VCaP (cell line): ENCODE results near the gene PERP.

Source experiments
- H3K27ac ChIP-seq: fragments of 450-650 bp; 2 replicates; pipeline ENCODE4 v1.5.1; 2017
- TF ChIP-seq, protein P1 (sequence below): fragments of 450-650 bp; conservative IDR thresholded peaks from 2 replicates; pipeline ENCODE4 v1.5.1; 2017; ENCODE audit warnings: mild to moderate bottlenecking, moderate library complexity

Gene PERP

DNA sequence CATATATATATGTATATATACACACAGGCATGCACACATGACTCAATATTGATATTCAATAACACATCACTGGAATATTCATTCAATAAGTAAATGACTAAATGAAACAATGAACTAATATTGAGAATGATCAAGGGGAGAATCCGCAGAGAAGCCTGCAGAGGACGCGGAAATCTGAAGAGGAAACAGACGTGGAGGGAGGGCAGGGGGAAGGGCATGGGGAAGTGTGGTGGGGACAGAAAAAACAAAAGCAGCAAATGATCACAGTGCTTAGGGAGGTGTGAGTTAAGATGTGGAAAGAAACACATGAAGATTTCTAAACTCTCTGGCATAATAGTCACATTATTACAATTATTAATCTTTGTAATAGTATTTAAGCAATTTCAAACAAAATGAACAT is 14.5 kb downstream of the PERP start:
- no peak overlapping the region for H3K27ac ChIP-seq
- TF ChIP-seq, protein P1, sequence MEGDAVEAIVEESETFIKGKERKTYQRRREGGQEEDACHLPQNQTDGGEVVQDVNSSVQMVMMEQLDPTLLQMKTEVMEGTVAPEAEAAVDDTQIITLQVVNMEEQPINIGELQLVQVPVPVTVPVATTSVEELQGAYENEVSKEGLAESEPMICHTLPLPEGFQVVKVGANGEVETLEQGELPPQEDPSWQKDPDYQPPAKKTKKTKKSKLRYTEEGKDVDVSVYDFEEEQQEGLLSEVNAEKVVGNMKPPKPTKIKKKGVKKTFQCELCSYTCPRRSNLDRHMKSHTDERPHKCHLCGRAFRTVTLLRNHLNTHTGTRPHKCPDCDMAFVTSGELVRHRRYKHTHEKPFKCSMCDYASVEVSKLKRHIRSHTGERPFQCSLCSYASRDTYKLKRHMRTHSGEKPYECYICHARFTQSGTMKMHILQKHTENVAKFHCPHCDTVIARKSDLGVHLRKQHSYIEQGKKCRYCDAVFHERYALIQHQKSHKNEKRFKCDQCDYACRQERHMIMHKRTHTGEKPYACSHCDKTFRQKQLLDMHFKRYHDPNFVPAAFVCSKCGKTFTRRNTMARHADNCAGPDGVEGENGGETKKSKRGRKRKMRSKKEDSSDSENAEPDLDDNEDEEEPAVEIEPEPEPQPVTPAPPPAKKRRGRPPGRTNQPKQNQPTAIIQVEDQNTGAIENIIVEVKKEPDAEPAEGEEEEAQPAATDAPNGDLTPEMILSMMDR = no peak

DNA sequence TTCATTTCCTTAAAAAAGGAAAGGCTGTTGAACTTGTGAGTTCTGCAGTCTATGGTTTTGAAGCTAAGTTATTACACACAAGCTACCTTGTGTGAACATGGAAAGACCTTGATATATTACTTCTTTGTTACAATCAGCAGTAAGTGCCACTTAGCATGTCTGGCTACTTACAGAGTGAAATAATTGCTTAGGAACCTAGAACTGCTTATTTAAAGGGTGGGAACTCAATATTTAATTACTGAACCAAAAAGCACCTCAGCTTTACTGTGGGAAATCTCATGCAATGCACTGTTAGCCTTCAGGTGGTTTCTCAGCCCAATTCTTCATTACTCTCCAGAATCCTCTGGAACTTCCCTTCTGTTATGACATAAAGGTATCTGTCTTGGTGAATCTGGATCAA is 17.9 kb downstream of the PERP start:
- H3K27ac ChIP-seq = no peak overlapping the region
- TF ChIP-seq, protein P1 = no peak

DNA sequence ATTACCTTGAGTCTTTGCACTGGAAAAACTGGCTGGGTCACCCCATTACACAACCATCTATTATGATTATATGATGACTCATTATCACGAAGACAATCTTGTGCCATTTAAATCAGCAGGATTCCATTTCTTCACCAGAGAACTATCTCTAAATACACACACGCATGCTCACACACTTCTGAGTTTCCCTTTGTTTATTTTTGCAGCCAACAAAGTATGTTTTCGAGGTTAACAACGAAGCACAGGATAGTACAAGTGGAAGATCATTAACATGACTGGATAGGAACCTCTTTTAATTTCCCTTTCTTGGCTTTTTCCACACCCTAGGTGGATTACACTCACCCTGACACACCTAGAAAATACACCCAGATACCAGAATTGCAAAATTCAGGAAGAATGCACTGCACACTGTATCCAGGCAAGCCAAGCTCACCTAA is 18.9 kb downstream of the PERP start:
- peak overlapping the region; percentile 44; the same call in 1 of the 2 replicates for H3K27ac ChIP-seq
- TF ChIP-seq, protein P1 = no peak

DNA sequence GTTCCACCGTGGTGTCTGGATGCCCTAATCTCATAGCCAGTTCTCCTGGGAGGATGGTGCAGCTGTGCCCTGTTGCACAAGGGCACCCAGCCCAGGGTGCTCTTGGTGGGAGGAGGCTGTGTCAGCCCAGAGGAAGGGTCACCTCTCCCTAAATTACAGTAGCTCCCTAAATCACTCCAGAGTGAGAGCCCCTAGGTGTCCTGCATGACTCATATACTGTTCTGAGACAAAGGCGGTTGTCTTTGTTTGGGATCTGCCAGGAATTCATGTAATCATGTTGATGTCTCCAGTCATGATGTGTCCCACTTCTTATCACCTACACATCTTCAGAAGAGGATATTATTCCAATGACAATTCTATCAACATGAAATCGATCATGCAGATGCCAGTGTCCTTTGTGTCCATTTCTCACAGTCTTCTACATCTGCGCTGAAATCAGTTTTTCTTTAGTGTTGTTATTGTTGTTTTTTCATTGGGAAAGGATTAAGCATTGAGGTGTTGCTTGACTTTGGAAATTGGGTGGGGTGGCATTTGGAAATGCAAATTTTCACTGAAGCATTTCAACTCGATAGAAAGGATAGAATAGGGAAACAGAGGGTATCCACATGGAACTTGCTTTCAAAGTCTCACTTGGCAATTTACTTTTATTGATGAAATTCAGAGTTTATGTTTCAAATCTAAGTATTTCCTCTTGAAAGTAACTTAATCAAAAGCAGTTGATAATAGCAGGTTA is 19.5 kb downstream of the PERP start:
- H3K27ac ChIP-seq = peak overlapping the region; percentile 44; the same call in 1 of the 2 replicates
- TF ChIP-seq, protein P1 = no peak

DNA sequence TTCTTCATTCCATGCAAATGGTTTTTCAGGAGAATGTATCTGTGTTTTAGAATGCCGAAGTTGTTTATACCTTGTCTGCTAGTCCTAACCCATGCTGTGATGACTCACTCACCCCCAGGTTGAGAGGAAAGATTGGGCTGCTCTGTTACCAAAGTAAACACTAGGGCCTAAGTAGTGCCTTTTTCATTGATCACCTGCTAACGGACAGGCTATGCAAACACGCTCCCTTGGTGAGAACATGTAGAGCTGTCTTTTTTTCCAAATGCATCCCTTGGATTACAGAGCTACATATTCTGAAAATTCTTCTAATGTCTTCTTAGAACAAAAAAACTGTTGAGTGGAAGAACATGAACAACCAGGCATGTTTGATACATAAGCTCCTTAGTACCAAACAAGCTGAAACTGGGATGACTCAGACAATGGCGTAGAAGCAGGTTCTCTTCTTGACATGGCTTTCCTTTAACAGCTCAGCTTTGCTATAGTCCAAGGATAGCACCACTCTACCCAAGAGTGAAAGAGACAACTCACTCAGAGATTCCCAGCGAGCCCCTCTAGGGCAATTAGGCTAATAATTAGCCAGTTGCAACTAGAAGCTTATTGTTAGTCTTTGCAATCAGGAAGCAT is 20.5 kb downstream of the PERP start:
- no peak overlapping the region for H3K27ac ChIP-seq
- TF ChIP-seq, protein P1 = no peak

DNA sequence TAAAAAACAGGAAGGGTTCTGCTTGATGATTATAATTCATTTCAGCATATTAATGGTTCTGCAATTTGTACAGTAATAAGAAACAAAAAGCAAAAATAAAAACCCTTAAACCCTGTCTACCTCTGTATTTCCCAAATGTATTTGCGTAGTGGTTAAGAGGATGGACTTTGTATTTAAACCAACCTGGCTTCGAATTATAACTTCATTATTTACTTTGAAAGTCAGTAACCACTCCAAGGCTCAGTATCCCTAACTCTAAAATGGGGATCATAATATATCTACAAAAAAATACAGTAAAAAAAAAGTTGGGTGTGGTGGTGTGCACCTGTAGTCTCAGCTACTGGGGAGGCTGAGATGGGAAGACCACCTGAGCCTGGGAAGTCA is 21.4 kb downstream of the PERP start:
- H3K27ac ChIP-seq = no peak overlapping the region
- TF ChIP-seq, protein P1 = no peak

DNA sequence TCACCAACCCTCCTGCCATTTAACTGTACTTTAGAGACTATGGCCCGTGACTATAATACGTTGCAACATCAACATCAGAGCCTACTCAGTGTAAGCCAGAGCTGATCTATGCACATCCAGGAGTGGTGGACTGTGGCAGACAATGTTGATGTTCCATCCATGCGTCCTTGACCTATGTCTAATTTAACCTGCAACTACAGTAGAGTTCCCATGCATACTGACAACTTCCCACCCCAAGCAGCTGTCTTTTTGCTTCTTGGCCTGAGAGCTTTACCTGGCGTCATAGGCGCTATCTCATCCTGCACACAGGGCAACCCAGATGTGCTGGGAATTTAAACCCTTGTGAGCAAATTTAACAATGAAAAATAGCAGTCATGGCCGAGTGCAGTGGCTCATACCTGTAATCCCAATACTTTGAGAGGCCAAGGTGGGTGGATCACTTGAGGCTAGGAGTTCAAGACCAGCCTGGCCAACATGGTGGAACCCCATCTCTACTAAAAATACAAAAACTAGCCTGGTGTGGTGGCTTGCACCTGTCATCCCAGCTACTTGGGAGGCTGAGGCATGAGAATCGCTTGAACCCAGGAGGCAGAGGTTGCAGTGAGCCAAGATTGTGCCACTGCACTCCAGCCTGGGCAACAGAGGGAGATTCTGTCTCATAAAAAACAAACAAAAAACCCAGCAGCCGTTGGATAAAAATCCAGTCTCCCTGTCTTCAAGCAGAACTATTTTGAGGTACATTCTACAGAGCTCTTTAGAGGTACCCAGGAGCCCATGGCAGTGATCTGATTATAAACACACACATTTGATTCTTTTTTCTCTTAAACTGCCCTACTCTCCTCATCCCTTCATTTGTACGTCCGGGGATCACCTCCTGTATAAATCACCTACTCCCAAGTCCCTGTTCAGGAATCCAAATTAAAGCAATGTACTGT is 22.0 kb downstream of the PERP start:
- TF ChIP-seq, protein P1 = no peak
- no peak overlapping the region for H3K27ac ChIP-seq
